8988T (cell line): ENCODE measurements around the gene SUPT3H.
"Not testable (repeated sequence)": the region's sequence is repeated elsewhere in the genome, so short reads cannot be mapped to it uniquely, and the experiment has no call there.

Experiments used
- DNase-seq: peaks from one replicate; pipeline ENCODE4 v3.0.0; 2011

SUPT3H gene

DNA sequence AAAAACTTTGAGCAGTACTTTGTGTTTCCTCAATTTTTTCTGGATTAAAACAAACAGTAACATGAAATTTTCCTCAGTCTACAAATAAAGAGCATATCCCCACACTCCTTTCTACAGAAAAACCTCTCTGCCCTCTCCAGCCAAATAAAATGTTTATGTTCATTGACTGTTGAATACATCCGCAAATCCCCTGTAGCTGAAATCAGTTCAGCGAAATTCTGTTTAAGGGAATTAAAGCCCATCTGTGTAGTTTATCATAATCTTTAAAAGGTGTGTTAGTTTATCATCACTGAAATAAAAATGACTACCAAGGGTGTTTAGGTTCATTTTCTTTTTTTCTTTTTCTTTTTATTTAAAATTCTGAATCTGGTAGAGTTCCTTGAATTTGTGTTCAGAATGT is 207.4 kb downstream of the SUPT3H start:
- DNase-seq = no peak

- no peak for DNase-seq
Observed at GRCh38 chr6:45169815-45170214, 207.9 kb downstream of the SUPT3H start.

- DNase-seq = no peak
Observed at GRCh38 chr6:45163952-45164766, 213.6 kb downstream of the SUPT3H start.

- no peak for DNase-seq
Observed at GRCh38 chr6:45160305-45160704, 217.4 kb downstream of the SUPT3H start.

DNA sequence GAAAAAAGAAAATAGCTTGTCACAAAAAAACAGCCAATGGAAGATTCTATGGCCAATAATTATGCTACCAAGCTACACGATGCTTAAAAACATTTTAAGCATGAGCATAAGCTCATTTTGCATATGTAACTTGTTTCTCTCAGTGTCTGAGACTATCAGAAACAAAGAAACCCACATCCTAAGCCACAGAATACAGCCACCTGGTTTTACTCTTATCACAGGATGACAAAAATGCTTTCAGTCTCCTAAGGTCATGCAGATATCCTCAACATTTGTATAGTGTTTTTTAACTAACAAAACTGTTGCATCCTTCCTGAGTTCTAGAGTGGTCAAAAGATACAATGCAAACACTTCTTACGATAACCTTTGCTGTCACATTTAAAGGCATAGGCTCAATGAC is 221.7 kb downstream of the SUPT3H start:
- no peak for DNase-seq

GRCh38 chr6:45155341-45155894 is 222.3 kb downstream of the SUPT3H start:
- DNase-seq = no peak

DNA sequence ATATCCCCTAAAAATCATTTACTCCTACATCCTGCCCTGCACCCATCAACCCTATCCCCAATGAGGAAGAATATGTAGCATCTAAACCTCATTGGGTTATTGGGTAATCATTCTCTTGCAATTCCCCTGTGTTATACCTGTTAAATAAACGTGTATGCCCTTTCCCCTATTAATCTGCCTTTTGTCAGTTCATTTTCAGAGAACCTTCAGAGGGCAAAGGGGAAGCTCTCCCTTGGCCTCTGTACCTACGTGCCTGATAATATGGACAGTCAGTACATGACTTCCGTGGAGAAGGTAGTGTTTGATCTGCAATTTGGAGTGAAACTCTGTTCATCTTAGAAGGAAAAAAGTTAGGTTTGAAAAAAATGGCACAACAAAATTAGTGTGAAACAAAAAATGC is 223.1 kb downstream of the SUPT3H start:
- DNase-seq = no peak

DNA sequence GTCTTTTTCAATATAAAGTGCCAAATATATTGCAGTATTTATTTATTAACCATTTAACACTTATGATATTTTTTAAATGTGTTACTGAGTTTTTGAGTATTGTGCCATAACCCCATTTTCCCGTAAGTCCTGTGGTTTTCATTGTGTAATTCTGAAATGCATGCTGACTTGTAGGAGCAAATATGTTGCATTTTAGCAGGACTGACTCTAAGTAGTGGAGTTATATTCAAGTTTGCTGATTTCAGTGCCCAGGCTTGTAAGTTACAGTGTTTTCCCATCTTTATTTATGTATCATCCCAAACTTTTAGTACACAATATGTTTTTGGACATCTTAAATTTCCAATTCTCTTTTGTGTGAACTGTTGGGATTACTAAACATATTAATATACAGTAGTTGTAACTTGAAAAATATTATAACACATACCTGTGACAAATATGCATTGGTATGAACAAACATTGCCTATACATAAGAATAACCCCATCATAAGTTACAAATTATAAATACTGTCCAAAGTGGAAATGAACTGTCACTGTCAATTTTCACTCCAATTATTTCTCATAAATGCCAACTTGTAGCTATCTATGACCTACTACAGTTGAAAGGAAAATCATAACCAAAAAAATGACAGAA is 228.9 kb downstream of the SUPT3H start:
- DNase-seq = no peak

DNA sequence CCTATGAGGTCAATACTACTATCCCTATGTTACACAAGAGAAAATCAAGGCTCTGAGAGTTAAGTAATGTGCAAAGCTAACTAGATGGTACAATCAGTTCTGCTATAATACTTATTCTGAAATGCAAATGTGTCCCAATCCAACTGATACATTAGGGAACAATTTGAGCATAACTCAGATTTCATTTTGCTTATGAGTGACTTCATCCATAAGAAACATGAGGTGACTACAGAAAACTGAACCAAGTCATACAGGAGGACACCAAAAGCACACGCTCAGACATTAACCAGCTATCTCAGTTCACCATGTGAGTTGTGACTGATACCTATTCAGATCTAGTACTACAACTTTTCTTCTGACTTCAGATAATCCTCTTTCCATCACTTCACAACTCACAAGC is 229.5 kb downstream of the SUPT3H start:
- DNase-seq = no peak

- not testable (repeated sequence) for DNase-seq
Observed at GRCh38 chr6:45145658-45146057, 232.1 kb downstream of the SUPT3H start.

GRCh38 chr6:45138765-45139164 is 239.0 kb downstream of the SUPT3H start:
- no peak for DNase-seq

DNA sequence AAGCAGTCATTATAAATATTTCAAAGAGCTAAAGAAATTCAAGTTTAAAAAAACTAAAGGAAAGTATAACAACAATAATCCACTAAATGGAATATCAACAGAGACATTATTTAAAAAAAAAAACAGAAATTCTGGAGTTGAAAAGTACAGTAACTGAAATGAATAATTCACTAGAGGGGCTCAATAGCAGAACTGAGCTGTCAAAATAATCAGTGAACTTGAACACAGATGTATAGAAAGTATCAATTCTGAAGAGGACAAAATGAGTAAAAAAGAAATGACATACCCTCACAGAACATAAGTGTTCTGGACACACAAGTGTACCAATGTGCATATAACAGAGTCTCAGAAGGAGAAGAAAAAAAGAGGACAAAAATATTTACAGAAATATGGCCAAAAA is 241.2 kb downstream of the SUPT3H start:
- DNase-seq = no peak

DNA sequence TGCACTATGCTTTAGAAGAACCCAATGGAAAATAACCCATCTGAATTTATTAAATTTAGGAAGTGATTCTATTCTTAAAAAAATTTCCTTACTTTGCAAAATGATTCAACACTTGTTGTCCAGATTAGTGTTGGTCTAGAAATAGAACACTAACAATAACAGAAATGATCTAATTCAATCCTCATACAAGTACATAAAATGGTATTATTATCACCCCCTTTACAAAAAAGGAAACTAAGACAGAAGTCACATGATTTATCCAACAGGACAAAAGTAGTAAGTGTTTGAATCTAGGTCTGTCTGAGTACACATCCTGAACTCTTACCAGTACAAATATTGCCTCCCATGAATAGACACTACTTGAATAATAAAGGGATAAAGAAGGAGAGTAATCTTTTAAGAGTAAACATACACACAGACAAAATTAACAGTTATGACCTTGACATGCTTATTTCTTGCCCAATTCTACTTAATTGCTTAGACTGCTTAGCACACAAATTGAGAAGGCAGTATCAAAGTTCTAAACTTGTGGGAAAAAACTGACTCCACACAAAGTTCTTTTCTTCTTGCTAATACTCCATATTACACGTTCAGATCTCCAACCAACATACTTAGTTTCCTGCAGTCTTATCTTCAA is 245.0 kb downstream of the SUPT3H start:
- DNase-seq = no peak

- no peak for DNase-seq
Observed at GRCh38 chr6:45132059-45132458, 245.7 kb downstream of the SUPT3H start.

GRCh38 chr6:45129051-45129450 is 248.7 kb downstream of the SUPT3H start:
- DNase-seq = no peak

GRCh38 chr6:45127185-45127584 is 250.5 kb downstream of the SUPT3H start:
- no peak for DNase-seq

DNA sequence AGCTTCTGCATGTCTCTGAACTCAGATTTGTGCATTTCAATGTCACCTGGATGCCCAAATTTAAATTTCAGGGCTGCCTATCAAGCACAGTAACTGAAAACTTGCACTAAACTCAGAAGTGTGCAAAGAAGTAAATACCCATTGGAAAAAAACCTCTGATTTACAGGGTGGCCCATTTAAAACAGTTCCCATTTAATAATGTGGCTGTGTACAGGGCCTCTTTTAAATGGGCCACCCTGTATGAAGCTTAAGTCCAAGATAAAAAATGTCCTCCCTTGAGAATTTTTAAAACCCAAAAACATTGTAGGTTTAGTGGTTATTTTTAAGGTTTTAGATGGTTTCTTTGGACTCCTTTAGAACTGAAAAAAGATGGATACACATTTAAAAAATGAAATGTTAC is 251.7 kb downstream of the SUPT3H start:
- DNase-seq = no peak

- DNase-seq = no peak
Observed at GRCh38 chr6:45123023-45123422, 254.7 kb downstream of the SUPT3H start.

- no peak for DNase-seq
Observed at GRCh38 chr6:45118754-45119153, 259.0 kb downstream of the SUPT3H start.

DNA sequence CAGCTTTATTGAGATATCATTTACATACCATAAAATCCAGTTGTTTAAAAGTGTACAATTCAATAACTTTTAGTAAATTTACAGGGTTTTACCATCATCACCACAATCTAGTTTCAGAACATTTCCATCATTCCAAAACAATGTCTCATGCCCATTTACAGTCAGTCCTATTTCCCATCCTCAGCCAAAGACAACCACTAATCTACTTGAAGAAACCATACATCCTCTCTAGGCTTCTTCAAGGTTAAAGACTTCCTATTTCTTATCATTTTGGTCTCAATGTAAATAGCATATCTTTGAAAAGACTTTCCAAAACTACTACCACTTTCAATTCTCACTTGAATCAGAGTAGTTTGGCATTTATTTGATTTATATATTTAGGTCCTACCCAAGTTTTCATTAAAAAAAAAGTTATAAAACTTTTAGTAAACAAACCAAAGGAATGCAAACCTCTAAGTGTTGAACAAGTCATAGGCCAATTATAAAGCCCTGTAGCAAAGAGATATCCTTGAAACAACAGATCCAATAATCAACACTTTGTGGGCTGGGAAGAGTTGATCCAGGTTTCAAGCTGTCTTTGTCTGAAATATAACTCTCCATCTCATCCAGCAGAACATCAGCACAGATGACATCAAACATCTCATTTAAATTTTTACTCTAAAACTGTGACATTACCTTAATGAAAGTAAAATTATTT is 260.9 kb downstream of the SUPT3H start:
- DNase-seq = no peak

- DNase-seq = no peak
Observed at GRCh38 chr6:45115696-45116095, 262.0 kb downstream of the SUPT3H start.

DNA sequence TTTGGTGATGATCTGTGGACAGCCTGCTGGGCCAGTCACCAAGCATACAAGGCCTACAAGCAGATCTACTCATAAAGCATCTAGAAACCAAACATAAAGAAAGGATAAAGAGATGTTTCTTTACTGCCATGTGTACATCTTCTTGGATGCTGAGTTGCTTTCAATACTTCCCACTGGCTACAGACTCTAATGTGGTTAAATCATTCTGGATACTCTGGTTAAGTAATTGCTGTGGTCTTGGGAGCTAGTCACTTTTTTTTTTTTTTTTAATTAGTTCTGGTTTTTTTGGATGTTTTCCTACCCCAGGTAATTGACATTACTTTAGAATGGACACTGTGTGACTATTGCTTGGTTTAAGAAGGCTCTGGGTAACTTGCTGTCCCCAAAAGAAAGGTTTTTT is 265.0 kb downstream of the SUPT3H start:
- no peak for DNase-seq

- DNase-seq = no peak
Observed at GRCh38 chr6:45109551-45109950, 268.2 kb downstream of the SUPT3H start.
